ENCODE measurements around the gene TREM1.

Gene TREM1

DNA sequence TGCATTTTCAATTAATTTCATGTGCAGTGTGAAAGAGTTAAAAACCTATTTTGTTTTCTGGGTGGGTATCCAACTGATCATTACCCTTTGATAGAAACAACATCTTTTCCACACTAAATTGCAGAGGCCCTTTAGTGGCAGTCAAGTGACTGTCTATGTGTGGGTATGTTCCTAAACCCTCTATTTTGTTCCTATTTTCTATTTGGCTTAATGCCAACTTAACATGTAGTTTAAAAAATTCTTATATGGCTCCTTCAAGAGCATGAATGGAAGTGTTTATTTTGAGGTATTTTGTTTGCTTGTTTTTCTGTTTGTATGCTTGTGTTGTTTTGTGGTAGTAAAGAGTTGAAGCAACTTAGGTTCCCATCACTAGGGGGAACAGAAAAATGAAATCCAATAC is 19.9 kb downstream of the TREM1 start:
- Histone ChIP-seq H3K79me2 (ENCODE audit: insufficient read depth, low read length) (no peaks in the 10 kb centered on the region), H3K9ac (ENCODE audit: low read length) (no peak overlapping the region), H3F3A (ENCODE audit: insufficient read depth, low read length) (no peaks in the 10 kb centered on the region), H3K4me2 (ENCODE audit: low read length) (no peak overlapping the region), H2AFZ (ENCODE audit: low read length) (no peak overlapping the region), H3K27me3 (ENCODE audit: insufficient read depth, low read length) (no peaks in the 10 kb centered on the region), H3K9me3 (ENCODE audit: low read length) (no peaks in the 10 kb centered on the region), H3K4me1 (ENCODE audit: insufficient read depth, low read length, severe bottlenecking) (no peaks in the 10 kb centered on the region), H4K20me1 (ENCODE audit: insufficient read depth, low read length) (no peaks in the 10 kb centered on the region), H3K27ac (ENCODE audit: low read depth, low read length, poor library complexity, severe bottlenecking) (no peak overlapping the region), H3K4me3 (ENCODE audit: low read depth, low read length, poor library complexity, severe bottlenecking) (no peak overlapping the region), H3K9me2 (ENCODE audit: low read depth, low read length) (no peaks in the 10 kb centered on the region), H3K36me3 (ENCODE audit: insufficient read depth, low read length) (no peaks in the 10 kb centered on the region)
- TF ChIP-seq, protein P1, sequence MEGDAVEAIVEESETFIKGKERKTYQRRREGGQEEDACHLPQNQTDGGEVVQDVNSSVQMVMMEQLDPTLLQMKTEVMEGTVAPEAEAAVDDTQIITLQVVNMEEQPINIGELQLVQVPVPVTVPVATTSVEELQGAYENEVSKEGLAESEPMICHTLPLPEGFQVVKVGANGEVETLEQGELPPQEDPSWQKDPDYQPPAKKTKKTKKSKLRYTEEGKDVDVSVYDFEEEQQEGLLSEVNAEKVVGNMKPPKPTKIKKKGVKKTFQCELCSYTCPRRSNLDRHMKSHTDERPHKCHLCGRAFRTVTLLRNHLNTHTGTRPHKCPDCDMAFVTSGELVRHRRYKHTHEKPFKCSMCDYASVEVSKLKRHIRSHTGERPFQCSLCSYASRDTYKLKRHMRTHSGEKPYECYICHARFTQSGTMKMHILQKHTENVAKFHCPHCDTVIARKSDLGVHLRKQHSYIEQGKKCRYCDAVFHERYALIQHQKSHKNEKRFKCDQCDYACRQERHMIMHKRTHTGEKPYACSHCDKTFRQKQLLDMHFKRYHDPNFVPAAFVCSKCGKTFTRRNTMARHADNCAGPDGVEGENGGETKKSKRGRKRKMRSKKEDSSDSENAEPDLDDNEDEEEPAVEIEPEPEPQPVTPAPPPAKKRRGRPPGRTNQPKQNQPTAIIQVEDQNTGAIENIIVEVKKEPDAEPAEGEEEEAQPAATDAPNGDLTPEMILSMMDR (IDR thresholded peaks at IDR 0.05; ENCODE audit: low read length): no peak
- TF ChIP-seq EZH2 (IDR thresholded peaks at IDR 0.05; ENCODE audit: borderline replicate concordance, low read length): no peak

DNA sequence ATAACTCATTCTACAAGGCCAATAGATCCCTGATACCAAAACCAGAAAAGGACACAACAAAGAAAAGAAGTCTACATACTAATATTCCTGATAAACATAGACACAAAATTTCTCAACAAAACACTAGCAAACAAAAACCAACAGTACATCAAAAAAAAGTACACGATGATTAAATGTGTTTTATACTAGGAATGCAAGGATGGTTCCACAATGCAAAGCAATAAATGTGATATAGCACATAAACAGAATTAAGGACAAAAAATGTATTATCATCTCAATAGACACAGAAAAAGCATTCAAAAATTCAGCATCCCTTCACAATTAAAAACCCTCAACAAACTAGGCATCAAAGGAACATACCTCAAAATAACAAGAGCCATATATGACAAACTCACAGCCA is 23.2 kb downstream of the TREM1 start:
- no peak overlapping the region for H3K27ac ChIP-seq (ENCODE audit: low read depth, low read length, poor library complexity, severe bottlenecking)
- TF ChIP-seq, protein P1 (IDR thresholded peaks at IDR 0.05; ENCODE audit: low read length): no peak
- no peaks in the 10 kb centered on the region for H3K79me2 ChIP-seq (ENCODE audit: insufficient read depth, low read length)

DNA sequence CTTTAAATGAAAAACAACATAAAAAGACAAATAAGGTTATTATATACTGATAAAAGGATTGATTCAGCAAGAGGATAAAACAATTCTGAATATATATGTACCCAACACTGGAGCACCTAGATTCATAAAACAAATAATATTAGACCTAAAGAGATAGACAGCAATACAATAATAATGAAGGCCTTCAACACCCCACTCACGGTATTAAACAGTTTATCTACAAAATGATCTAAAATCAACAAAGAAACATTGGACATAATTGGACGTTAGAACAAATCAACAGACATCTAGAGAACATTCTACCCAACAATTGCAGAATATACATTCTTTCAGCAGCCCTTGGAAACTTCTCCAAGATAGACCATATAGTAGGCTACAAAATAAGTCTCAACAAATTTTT is 24.1 kb downstream of the TREM1 start:
- Histone ChIP-seq H3K36me3 (ENCODE audit: insufficient read depth, low read length) (no peaks in the 10 kb centered on the region), H3K4me2 (ENCODE audit: low read length) (no peak overlapping the region), H4K20me1 (ENCODE audit: insufficient read depth, low read length) (no peaks in the 10 kb centered on the region), H3K27me3 (ENCODE audit: insufficient read depth, low read length) (no peaks in the 10 kb centered on the region), H3K27ac (ENCODE audit: low read depth, low read length, poor library complexity, severe bottlenecking) (no peak overlapping the region), H3F3A (ENCODE audit: insufficient read depth, low read length) (no peaks in the 10 kb centered on the region), H2AFZ (ENCODE audit: low read length) (no peak overlapping the region), H3K9ac (ENCODE audit: low read length) (no peak overlapping the region), H3K4me1 (ENCODE audit: insufficient read depth, low read length, severe bottlenecking) (no peaks in the 10 kb centered on the region), H3K9me2 (ENCODE audit: low read depth, low read length) (no peaks in the 10 kb centered on the region), H3K79me2 (ENCODE audit: insufficient read depth, low read length) (no peaks in the 10 kb centered on the region), H3K4me3 (ENCODE audit: low read depth, low read length, poor library complexity, severe bottlenecking) (no peak overlapping the region), H3K9me3 (ENCODE audit: low read length) (no peaks in the 10 kb centered on the region)
- TF ChIP-seq, protein P1 (IDR thresholded peaks at IDR 0.05; ENCODE audit: low read length): no peak
- TF ChIP-seq EZH2 (IDR thresholded peaks at IDR 0.05; ENCODE audit: borderline replicate concordance, low read length): no peak

More for the DNA sequence above, 23.2 kb downstream of the TREM1 start:
- Histone ChIP-seq H3K4me1 (ENCODE audit: insufficient read depth, low read length, severe bottlenecking) (no peaks in the 10 kb centered on the region), H3K4me2 (ENCODE audit: low read length) (no peak overlapping the region), H3K9ac (ENCODE audit: low read length) (no peak overlapping the region), H3K9me3 (ENCODE audit: low read length) (no peaks in the 10 kb centered on the region), H2AFZ (ENCODE audit: low read length) (no peak overlapping the region), H3K9me2 (ENCODE audit: low read depth, low read length) (no peaks in the 10 kb centered on the region), H3K4me3 (ENCODE audit: low read depth, low read length, poor library complexity, severe bottlenecking) (no peak overlapping the region), H3K27me3 (ENCODE audit: insufficient read depth, low read length) (no peaks in the 10 kb centered on the region), H3K36me3 (ENCODE audit: insufficient read depth, low read length) (no peaks in the 10 kb centered on the region), H3F3A (ENCODE audit: insufficient read depth, low read length) (no peaks in the 10 kb centered on the region), H4K20me1 (ENCODE audit: insufficient read depth, low read length) (no peaks in the 10 kb centered on the region)

Measured in OCI-LY1 (cell line).